ENCODE measurements around the gene CHST11. TPM values are rescaled to one million over a fixed set of nuclear protein-coding genes. Genes with fewer than 3 reads are reported as not detected.

Gene CHST11
- total and polyA plus RNA-seq, 9 of the 15 experiments (the other 6 are each of a cell fraction or from before 2014, with no cell fraction given) = 2.3 to 38.7 (median 15.0) TPM

- TF ChIP-seq ZBTB40 (IDR thresholded peaks at IDR 0.05) (0 out of 2 replicates have a peak, but pooled peaks have one; percentile 33), ZBTB40 (CRISPR knock-in tag; IDR thresholded peaks at IDR 0.05) (no peak), BCOR (IDR thresholded peaks at IDR 0.05) (0 out of 2 replicates have a peak, but pooled peaks have one; percentile 8), CHAMP1 (IDR thresholded peaks at IDR 0.05) (0 out of 2 replicates have a peak, but pooled peaks have one; percentile 37), ZNF592 (IDR thresholded peaks at IDR 0.05) (0 out of 2 replicates have a peak, but pooled peaks have one; percentile 32), TOE1 (IDR thresholded peaks at IDR 0.05; ENCODE audit: borderline replicate concordance) (peak; percentile 77; the same call in 1 of the 2 replicates), TOE1 (CRISPR knock-in tag; IDR thresholded peaks at IDR 0.05; ENCODE audit: borderline replicate concordance, low read depth) (no peak), RAD21 (CRISPR knock-in tag; conservative IDR thresholded peaks at IDR 0.05 in 1 of 2, IDR thresholded peaks at IDR 0.05 in 1 of 2) (peak; percentile 54 to 59), NRF1 (conservative IDR thresholded peaks at IDR 0.05 in 1 of 2, IDR thresholded peaks at IDR 0.05 in 1 of 2) (peak; percentile 77), CBX1 (IDR thresholded peaks at IDR 0.05; ENCODE audit: low read depth) (peak; percentile 73), ESRRA (IDR thresholded peaks at IDR 0.05; ENCODE audit: borderline replicate concordance, low read depth) (peak; percentile 75; the same call in 1 of the 2 replicates), XRCC3 (IDR thresholded peaks at IDR 0.05) (no peak)
Measured at GRCh38 chr12:104456417-104456949, at the start of gene CHST11 (continued).
